ENCODE data around the gene ANLN.

- TF ChIP-seq CTCF (IDR thresholded peaks at IDR 0.05) (no peak), POLR2AphosphoS5 (IDR thresholded peaks at IDR 0.05; ENCODE audit: low read depth, low read length) (no peak)
Measured at GRCh38 chr7:36396150-36396549, 6.5 kb downstream of the ANLN start.

All from Panc1 (cell line).